ENCODE results near the gene CDK4. TPM values are rescaled to one million over a fixed set of nuclear protein-coding genes. Genes with fewer than 3 reads are reported as not detected.
A peak's percentile ranks its signal among the peaks of the same experiment; 100 is the strongest.

Gene CDK4
- total RNA-seq, 1 donor from 2014 or later, result 102 TPM

DNA sequence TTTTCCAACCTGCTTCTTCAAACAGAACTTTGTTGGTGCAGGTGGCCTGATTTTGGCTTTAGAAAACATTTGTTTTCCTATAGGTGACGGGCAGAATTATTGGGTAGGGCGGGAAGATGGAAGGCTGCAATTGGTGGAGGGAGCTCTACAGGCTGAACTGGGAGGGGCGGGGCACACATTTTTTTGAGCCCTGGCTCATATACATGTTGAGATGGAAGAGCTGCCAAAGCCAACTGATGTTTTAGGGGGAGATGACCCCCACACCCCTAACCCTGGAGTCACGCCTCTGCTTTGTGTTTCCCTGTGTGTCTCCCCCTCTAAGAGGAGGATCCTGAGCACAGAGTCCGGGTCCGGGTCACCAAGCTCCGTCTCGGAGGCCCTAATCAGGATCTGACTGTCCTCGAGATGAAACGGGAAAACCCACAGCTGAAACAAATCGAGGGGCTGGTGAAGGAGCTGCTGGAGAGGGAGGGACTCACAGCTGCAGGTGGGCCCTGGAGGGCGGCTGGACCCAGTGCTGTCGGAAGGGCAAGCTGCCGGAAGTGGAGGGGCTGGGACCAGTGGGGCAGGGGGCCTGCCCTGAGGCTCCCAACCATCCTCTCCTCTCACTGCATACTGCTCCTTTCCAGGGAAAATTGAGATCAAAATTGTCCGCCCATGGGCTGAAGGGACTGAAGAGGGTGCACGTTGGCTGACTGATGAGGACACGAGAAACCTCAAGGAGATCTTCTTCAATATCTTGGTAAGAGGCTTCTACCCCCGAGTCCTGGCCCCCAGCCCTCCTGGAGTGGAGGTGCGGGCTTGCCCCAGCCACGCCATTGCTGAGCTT lies 32.1 kb downstream of the CDK4 start:
- TF ChIP-seq, protein P1, sequence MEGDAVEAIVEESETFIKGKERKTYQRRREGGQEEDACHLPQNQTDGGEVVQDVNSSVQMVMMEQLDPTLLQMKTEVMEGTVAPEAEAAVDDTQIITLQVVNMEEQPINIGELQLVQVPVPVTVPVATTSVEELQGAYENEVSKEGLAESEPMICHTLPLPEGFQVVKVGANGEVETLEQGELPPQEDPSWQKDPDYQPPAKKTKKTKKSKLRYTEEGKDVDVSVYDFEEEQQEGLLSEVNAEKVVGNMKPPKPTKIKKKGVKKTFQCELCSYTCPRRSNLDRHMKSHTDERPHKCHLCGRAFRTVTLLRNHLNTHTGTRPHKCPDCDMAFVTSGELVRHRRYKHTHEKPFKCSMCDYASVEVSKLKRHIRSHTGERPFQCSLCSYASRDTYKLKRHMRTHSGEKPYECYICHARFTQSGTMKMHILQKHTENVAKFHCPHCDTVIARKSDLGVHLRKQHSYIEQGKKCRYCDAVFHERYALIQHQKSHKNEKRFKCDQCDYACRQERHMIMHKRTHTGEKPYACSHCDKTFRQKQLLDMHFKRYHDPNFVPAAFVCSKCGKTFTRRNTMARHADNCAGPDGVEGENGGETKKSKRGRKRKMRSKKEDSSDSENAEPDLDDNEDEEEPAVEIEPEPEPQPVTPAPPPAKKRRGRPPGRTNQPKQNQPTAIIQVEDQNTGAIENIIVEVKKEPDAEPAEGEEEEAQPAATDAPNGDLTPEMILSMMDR (IDR thresholded peaks at IDR 0.05), result no peak
- no peak for TF ChIP-seq POLR2A (IDR thresholded peaks at IDR 0.05)
- TF ChIP-seq POLR2AphosphoS5 (IDR thresholded peaks at IDR 0.05; ENCODE audit: insufficient read depth in 1 of 2, low read depth in 1 of 2), result no peak
- Histone ChIP-seq H3K4me3 (no peak overlapping the region), H3K27me3 (no peaks in the 10 kb centered on the region), H3K4me1 (no peaks in the 10 kb centered on the region), H3K9me3 (no peaks in the 10 kb centered on the region), H3K27ac (no peak overlapping the region), H3K36me3 (peaks cover 0 to 62% of the 10 kb centered on the region in 2 donors)
- peak; percentile 76 to 88 for DNase-seq (ENCODE audit: extremely low spot score in 2 of 2)
- intact Hi-C loops (cut with DNase I), result no loop called here

DNA sequence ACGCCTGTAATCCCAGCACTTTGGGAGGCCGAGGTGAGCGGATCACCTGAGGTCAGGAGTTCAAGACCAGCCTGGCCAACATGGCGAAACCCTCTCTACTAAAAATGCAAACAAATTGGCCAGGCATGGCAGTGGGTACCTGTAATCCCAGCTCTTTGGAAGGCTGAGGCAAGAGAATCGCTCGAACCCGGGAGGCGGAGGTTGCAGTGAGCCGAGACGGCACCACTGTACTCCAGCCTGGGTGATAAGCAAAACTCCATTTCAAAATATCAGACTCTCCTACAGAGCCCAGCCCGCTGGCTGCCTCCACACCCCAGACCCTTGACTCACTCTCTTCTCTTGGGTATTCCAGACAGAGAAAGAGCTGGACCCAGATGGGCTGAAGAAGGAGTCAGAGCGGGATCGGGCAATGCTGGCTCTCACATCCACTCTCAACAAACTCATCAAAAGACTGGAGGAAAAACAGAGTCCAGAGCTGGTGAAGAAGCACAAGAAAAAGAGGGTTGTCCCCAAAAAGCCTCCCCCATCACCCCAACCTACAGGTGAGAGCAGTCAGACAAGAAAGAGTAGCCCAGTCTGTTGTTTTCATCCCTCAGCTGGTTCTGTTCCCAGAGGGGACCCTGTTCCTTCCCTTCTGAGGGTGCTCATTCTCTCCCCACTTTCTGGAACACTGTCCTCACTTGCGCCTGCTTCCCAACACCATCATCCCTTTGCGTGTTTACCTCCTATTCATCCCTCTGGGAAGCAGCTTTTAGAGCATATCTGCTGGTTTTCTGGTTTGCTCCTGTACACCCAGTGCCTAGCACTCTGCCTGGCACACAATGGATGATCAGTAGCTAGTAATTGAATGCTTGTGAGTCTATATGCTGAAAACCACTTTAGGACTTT lies 33.2 kb downstream of the CDK4 start:
- intact Hi-C loops (cut with DNase I), result no loop called here
- TF ChIP-seq POLR2A (IDR thresholded peaks at IDR 0.05) (no peak), POLR2AphosphoS5 (IDR thresholded peaks at IDR 0.05; ENCODE audit: insufficient read depth in 1 of 2, low read depth in 1 of 2) (no peak)
- TF ChIP-seq, protein P1 (IDR thresholded peaks at IDR 0.05), result no peak
- Histone ChIP-seq H3K4me1 (no peaks in the 10 kb centered on the region), H3K36me3 (peaks cover 0 to 62% of the 10 kb centered on the region in 2 donors), H3K27ac (no peak overlapping the region), H3K27me3 (no peaks in the 10 kb centered on the region), H3K9me3 (no peaks in the 10 kb centered on the region), H3K4me3 (no peak overlapping the region)
- peak; percentile 16 to 52 for DNase-seq (ENCODE audit: extremely low spot score in 2 of 2)

DNA sequence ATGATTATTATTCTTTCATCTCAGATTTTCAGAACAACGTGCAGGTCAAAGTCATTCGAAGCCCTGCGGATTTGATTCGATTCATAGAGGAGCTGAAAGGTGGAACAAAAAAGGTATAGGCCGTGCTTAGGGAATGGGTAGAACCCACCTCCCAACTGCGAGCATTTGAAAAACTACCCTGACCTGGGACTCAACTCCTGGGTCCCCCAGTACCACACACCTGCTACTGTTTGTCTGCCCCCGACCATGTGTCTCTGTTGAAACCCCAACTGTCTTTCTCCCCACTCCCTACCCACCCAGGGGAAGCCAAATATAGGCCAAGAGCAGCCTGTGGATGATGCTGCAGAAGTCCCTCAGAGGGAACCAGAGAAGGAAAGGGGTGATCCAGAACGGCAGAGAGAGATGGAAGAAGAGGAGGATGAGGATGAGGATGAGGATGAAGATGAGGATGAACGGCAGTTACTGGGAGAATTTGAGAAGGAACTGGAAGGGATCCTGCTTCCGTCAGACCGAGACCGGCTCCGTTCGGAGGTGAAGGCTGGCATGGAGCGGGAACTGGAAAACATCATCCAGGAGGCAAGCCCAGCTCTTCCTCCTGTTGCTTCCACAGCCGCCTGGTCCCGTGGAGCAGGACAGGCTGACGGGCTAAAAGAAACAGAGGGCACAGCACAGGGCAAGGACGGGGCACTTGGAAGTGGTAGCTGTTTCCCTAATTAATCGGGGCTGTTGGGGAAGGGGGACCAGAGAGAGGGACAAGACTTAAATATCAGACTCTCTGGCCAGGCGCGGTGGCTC lies 34.1 kb downstream of the CDK4 start:
- no peaks in the 10 kb centered on the region for H3K4me1 ChIP-seq
- intact Hi-C loops (cut with DNase I), result no loop called here
- DNase-seq (ENCODE audit: extremely low spot score in 2 of 2), result peak; percentile 56 to 70

DNA sequence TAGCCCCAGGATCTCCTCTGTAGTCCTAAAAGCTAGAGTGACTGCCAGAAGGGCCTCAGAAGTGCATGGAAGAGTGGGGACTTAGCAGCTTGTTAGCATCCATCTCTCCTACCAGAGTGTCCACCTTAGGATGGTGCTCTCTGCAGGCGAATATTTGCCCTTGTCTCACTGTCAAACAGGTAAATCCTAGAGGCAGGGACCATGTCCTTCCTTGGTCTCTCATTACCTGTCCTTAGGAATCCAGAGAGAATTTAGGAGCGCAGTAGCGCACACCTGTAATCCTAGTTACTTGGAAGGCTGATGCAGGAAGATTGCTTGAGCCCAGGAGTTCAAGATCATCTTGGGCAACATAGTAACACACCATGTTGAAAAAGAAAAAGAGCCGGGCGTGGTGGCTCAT lies 35.0 kb downstream of the CDK4 start:
- H3K27ac ChIP-seq, result no peak overlapping the region
- no peaks in the 10 kb centered on the region for H3K9me3 ChIP-seq
- TF ChIP-seq, protein P1 (IDR thresholded peaks at IDR 0.05), result no peak
- TF ChIP-seq POLR2AphosphoS5 (IDR thresholded peaks at IDR 0.05; ENCODE audit: insufficient read depth in 1 of 2, low read depth in 1 of 2), result no peak
- TF ChIP-seq POLR2A (IDR thresholded peaks at IDR 0.05), result no peak
- no peak overlapping the region for H3K4me3 ChIP-seq
- DNase-seq (ENCODE audit: extremely low spot score in 2 of 2), result peak in 1 of 2 donors; percentile 44
- H3K27me3 ChIP-seq, result no peaks in the 10 kb centered on the region
- H3K36me3 ChIP-seq, result peaks cover 0 to 66% of the 10 kb centered on the region in 2 donors
- intact Hi-C loops (cut with DNase I), result no loop called here
- H3K4me1 ChIP-seq, result no peaks in the 10 kb centered on the region

More for the DNA sequence above, 34.1 kb downstream of the CDK4 start:
- no peaks in the 10 kb centered on the region for H3K27me3 ChIP-seq
- TF ChIP-seq POLR2AphosphoS5 (IDR thresholded peaks at IDR 0.05; ENCODE audit: insufficient read depth in 1 of 2, low read depth in 1 of 2) (no peak), POLR2A (IDR thresholded peaks at IDR 0.05) (no peak)
- TF ChIP-seq, protein P1 (IDR thresholded peaks at IDR 0.05), result no peak
- no peak overlapping the region for H3K27ac ChIP-seq
- H3K4me3 ChIP-seq, result no peak overlapping the region
- no peaks in the 10 kb centered on the region for H3K9me3 ChIP-seq
- H3K36me3 ChIP-seq, result peaks cover 0 to 66% of the 10 kb centered on the region in 2 donors

Data from vagina (tissue), 2 donors.